ENCODE data around the gene HELQ.
"Not testable (repeated sequence)": the region's sequence is repeated elsewhere in the genome, so short reads cannot be mapped to it uniquely, and the experiment has no call there.

HELQ gene, protein sequence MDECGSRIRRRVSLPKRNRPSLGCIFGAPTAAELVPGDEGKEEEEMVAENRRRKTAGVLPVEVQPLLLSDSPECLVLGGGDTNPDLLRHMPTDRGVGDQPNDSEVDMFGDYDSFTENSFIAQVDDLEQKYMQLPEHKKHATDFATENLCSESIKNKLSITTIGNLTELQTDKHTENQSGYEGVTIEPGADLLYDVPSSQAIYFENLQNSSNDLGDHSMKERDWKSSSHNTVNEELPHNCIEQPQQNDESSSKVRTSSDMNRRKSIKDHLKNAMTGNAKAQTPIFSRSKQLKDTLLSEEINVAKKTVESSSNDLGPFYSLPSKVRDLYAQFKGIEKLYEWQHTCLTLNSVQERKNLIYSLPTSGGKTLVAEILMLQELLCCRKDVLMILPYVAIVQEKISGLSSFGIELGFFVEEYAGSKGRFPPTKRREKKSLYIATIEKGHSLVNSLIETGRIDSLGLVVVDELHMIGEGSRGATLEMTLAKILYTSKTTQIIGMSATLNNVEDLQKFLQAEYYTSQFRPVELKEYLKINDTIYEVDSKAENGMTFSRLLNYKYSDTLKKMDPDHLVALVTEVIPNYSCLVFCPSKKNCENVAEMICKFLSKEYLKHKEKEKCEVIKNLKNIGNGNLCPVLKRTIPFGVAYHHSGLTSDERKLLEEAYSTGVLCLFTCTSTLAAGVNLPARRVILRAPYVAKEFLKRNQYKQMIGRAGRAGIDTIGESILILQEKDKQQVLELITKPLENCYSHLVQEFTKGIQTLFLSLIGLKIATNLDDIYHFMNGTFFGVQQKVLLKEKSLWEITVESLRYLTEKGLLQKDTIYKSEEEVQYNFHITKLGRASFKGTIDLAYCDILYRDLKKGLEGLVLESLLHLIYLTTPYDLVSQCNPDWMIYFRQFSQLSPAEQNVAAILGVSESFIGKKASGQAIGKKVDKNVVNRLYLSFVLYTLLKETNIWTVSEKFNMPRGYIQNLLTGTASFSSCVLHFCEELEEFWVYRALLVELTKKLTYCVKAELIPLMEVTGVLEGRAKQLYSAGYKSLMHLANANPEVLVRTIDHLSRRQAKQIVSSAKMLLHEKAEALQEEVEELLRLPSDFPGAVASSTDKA

DNA sequence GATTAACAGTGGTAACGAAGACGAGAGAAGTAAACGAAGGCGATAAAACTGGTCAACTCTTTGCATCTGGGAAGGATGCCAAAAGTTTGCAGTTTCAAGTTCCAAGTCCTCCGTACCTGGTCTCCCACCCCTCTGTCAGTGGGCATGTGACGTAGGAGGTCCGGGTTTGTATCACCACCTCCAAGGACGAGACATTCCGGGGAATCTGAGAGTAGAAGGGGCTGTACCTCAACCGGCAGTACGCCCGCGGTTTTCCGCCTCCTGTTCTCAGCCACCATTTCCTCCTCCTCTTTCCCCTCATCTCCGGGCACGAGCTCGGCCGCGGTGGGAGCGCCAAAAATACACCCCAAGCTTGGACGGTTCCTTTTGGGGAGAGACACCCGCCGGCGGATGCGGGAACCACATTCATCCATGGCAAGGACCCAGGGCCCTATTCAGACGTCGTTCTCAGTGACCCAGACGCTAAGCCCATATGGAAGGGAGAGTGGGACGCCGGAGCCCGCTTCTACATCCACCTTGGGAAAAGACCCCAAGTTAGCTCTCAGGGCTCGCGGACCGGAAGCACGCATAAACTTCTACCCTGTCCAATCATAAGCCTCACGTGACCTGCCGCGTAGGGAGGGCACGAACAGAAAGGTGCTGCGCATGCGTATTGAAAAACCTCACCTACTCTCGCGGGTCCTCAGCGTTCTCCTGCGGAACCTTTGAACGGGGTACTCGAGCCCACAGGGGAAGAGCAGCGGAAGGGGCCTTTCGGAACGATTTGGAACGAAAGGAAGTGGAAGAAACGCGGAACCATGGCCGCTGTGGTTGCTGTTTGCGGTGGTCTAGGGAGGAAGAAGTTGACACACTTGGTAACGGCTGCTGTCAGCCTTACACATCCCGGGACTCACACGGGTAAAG, at the start of gene HELQ, which contains the start of gene MRPS18C:
Gene HELQ, minus strand, starts transcription at position 543 of the 903 bp plus-strand sequence. Its CDS starts 130 bp downstream, at position 413.
Gene MRPS18C, plus strand, starts transcription at position 778 of the 903 bp plus-strand sequence. Its CDS starts 20 bp downstream, at position 798.
- DNase-seq (ENCODE audit: low read depth in 2 of 3, low spot score in 1 of 3) = peak; percentile 90 to 94 (median 92)

- DNase-seq (ENCODE audit: low read depth in 2 of 3, low spot score in 1 of 3) = no peak
Measured at GRCh38 chr4:83504996-83505395, 49.4 kb upstream of the HELQ start.

GRCh38 chr4:83504503-83504902, 48.9 kb upstream of the HELQ start:
- DNase-seq (ENCODE audit: low read depth in 2 of 3, low spot score in 1 of 3) = no peak

DNA sequence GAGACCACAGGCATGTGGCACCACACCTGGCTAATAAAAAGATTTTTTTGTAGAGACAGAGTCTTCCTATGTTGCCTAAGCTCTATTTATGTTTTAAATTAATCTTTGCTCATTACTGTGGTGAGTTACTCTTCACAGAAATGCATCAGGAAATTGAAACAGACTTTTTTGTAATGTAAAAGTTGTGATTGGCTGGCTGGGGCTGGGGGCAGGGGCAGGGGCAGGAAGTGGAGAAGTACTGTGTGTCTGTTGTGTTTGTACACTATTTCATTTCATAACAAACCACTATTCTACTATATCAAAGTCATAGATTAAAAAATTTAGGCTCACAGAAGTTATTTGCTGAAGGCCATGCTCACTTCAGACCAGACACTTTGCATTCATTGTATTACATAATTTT, 48.4 kb upstream of the HELQ start:
- no peak for DNase-seq (ENCODE audit: low read depth in 2 of 3, low spot score in 1 of 3)

DNA sequence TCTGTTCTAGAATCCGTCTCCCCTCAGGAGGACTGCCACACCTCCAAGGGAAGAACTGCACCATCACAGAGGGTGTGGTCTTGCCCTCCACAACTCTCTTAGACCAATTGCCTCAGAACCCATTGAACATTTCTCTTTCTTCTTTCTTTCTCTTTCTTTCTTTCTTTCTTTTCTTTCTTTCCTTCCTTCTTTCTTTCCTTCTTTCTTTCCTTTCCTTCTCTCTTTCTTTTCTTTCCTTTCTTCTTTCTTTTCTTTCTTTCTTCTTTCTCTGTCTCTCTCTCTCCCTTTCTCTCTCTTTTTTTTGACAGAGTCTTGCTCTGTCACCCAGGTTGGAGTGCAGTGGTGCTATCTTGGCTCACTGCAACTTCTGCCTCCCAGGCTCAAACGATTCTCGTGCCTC, 46.0 kb upstream of the HELQ start:
- not testable (repeated sequence) for DNase-seq (ENCODE audit: low read depth in 2 of 3, low spot score in 1 of 3)

DNA sequence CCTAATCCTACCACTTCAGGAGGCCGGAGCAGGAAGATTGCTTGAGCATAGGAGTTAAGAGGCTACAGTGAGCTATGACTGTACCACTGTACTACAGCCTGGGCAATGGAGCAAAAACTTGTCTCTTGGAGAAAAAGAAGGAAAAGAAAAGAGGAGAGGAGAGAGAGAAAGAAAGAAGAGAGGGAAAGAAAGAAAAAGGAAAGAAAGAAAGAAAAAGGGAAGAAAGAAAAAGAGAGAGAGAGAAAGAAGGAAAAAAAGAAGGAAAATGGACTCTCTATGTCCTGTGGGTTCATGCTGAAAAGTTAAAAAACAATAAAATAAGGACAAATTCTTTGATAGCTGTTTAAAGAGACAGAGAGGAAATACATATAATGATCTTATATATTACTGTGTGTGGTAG, 42.6 kb upstream of the HELQ start:
- DNase-seq (ENCODE audit: low read depth in 2 of 3, low spot score in 1 of 3) = no peak

- DNase-seq (ENCODE audit: low read depth in 2 of 3, low spot score in 1 of 3) = not testable (repeated sequence)
Measured at GRCh38 chr4:83496085-83496917, 40.7 kb upstream of the HELQ start.

DNA sequence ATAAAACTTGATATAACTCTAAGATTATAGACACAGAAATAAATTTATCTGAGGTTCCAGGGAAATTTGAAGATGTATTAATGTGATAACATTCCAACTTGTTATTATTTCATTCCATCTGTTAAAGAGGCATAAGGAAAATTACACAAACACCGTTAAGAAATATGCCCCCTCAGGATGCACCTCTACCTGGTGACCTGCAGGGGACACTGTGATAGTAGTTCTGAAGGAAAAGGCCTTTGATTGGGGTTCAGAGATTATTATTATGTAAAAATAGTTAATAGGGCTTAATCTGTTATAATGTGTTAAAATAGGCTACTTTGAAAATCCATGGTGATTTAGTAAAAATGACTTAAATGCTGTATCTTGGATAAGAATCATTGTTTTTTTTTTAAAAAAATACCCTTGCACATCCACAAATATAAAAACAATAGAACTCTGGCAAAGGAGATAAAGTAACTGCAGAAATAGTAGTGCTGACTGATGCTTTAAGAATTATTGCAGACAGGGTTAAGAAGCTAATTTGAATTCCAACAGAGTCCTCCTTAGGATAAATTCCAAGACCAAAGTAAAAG, 35.3 kb upstream of the HELQ start:
- DNase-seq (ENCODE audit: low read depth in 2 of 3, low spot score in 1 of 3) = no peak

DNA sequence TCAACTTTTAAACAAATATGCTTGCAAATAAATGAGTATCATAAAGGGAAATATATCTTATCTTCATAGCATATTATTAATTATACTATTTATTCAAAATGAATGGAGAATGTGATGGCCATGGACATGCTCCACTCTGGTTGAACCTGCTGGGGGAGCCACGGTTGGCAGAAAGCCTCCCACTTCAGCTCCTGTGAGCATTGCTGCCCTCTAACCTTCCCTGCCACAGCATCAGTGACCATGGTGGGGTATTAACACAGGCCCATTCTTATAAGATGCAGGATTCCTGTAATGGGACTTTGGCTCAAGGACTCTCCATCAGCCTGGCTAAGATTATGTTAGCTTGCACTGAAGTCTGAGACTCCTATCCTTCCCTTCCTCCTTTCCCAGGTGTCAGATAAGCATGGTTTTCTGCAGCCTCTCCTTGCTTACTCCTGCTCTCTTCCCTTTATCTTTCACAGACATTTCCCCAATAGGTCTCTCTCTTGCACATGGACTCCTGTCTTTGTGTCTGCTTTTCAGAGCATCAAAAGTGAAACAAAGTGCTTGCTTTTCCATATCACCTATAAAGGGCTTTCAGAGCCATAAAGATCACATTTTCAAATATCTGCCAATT, 34.2 kb upstream of the HELQ start:
- DNase-seq (ENCODE audit: low read depth in 2 of 3, low spot score in 1 of 3) = no peak

DNA sequence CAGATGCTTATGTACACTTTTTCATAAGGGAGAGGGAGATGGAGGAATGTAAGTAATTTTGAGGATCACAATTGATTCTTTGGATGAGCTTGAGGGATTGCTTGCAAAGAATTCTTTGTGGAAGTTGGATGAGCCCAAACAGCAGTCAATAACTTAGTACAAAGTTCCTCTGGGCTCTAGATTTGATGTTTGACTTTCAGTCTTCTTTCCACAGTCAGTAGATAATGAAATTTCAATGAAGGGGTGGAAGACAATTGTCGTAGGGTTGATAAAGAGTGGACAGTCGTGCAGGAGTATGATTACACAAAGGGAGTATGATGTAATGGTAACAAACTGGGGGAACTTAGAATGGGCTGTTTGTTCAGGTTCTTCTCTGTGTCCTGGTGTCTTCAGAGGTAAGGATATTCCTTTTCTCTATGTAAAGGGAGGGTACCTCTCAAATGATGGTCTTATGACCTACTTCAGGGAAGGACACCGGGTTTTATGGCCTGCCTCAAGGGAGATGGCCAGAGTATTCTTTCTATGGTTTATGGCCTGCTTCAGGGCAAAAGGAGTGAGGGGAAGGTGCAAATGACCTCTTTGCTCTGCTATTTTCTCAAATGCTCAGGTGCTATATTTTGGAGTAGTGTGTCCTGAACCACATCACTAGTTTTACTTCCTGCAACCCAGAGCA, 31.0 kb upstream of the HELQ start:
- DNase-seq (ENCODE audit: low read depth in 2 of 3, low spot score in 1 of 3) = no peak

- DNase-seq (ENCODE audit: low read depth in 2 of 3, low spot score in 1 of 3) = peak; percentile 82 to 92 (median 84)
Measured at GRCh38 chr4:83484500-83485461, 29.2 kb upstream of the HELQ start, which contains the start of gene ABRAXAS1. TSS of gene ABRAXAS1 (minus strand) at chr4:83485100. CDS start at chr4:83485072, 28 bp downstream.

- DNase-seq (ENCODE audit: low read depth in 2 of 3, low spot score in 1 of 3) = no peak
Measured at GRCh38 chr4:83473966-83474365, 18.3 kb upstream of the HELQ start.

DNA sequence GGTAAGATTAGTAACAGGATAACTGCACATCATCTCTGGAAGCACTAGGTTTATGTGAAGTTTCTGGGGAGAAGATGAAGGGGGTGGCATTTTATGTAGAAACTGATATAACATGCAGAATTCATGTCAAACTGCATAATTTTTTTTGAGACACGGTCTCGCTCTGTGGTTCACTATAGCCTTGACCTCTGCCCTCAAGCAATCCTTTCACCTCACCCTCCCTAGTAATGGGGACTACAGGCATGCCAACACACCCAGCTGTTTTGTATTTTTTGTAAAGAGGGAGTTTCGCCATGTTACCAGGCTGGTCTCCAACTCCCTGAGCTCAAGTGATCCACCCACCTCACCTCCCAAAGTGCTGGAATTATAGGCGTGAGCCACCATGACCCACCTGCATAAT, 17.8 kb upstream of the HELQ start:
- DNase-seq (ENCODE audit: low read depth in 2 of 3, low spot score in 1 of 3) = no peak

GRCh38 chr4:83456184-83456501, 520 bp upstream of the HELQ start:
- no peak for DNase-seq (ENCODE audit: low read depth in 2 of 3, low spot score in 1 of 3)

GRCh38 chr4:83454686-83455085, 937 bp downstream of the HELQ start:
- DNase-seq (ENCODE audit: low read depth in 2 of 3, low spot score in 1 of 3) = no peak

DNA sequence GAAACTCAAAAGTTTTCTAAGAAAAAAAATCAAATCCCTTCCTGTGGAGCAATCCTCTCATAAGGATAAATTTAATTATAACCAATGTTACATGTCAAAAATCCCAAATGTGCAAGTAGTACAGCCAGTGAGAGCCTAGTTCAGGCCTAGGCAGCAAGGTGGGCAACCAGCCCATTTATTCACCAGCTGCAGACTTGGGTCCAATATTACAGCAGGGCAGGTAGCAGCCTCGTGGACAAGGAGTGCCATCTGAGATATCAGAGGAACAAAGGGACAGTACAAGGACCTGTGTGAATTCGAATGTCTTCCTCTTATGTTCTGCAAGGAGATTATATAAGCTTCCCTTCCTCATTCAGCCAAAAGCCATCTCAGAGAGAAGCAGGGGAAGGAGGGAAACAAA, 6.6 kb downstream of the HELQ start:
- no peak for DNase-seq (ENCODE audit: low read depth in 2 of 3, low spot score in 1 of 3)

- no peak for DNase-seq (ENCODE audit: low read depth in 2 of 3, low spot score in 1 of 3)
Measured at GRCh38 chr4:83440899-83441298, 14.7 kb downstream of the HELQ start.

Data from stimulated activated CD4-positive, alpha-beta T cell treated with anti-CD3 and anti-CD28 coated beads, Interleukin-12 subunit alpha, Interleukin-12 subunit beta, amount 100 ng/mL, for 48 hours (primary cell).